ENCODE data around the gene UBXN7. TPM values are rescaled to one million over a fixed set of nuclear protein-coding genes. Genes with fewer than 3 reads are reported as not detected.

UBXN7 gene
- total and polyA plus RNA-seq, 2 donors (not counting 3 experiments of a cell fraction or from before 2014, with no cell fraction given): 9.9 to 57.0 TPM

DNA sequence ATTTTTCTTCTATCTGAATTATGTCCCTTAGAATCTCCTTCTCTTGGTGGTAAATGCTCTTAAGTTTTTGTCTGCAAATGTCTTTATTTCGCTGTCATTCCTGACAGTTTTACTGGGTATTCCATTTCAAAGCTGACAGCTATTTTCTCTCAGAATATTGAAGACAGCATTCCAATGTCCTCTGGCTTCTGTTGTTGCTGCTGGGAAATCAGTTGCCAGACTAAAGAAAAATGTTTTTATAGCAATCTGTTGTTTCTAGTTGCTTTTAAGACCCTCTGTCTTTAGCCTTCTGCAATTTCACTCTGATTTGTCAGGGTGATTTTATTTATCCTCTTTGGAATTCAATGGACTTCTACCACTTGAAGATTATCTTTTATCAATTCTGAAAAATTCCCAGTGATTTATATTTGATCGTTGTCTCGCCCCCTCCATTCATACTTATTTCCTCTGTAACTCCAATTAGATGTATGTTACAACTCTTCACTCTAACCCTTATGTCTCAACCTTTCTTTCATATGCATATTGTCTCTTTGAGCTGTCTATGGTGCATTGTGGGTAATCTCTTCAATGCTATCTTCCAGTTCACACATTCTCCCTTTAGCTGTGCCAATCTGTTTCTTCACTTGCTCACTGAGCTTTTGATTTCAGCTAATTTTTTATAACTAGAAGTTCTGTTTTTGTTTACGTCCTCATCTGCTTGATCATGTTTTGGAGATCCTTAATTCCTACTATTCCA, 23.5 kb downstream of the UBXN7 start:
- POLR2A ChIA-PET: interaction anchor here (0.7 kb wide), 1 partner anchor 24 kb away, joined by 6 read pairs; no protein-coding TSS in a partner anchor
- Histone ChIP-seq H3K9me1 (replicated peaks; ENCODE audit: control insufficient read depth, extremely low read depth, insufficient read depth, low read length) (no peaks in the 10 kb centered on the region), H3K27ac (ENCODE audit: insufficient read depth, low read depth, low read length) (no peak overlapping the region), H3K4me3 (replicated peaks in 1 of 3; ENCODE audit: insufficient read depth in 1 of 3, low read depth in 1 of 3, low read length in 3 of 3) (no peak overlapping the region), H3K36me3 (ENCODE audit: control insufficient read depth in 2 of 2, extremely low read depth in 1 of 2, insufficient read depth in 2 of 2, low read length in 2 of 2) (peaks cover 3 to 5% of the 10 kb centered on the region in 2 experiments), H3K4me1 (ENCODE audit: control insufficient read depth, extremely low read depth, insufficient read depth, low read length) (no peaks in the 10 kb centered on the region), H3K4me2 (ENCODE audit: insufficient read depth, low read length) (no peak overlapping the region), H3K9me3 (replicated peaks; ENCODE audit: control insufficient read depth, insufficient read depth, low read length) (no peaks in the 10 kb centered on the region), H3K27me3 (ENCODE audit: control insufficient read depth in 2 of 2, insufficient read depth in 2 of 2, low read length in 2 of 2) (no peaks in the 10 kb centered on the region), H3K9ac (replicated peaks; ENCODE audit: extremely low read depth, insufficient read depth, low read length) (no peak overlapping the region), H4K20me1 (replicated peaks; ENCODE audit: control insufficient read depth, extremely low read depth, insufficient read depth, low read length) (peaks cover 15% of the 10 kb centered on the region), H3K79me2 (ENCODE audit: control insufficient read depth, insufficient read depth, low read length) (peaks cover 32% of the 10 kb centered on the region), H2AFZ (ENCODE audit: low read depth, low read length) (no peak overlapping the region)
- dilution Hi-C loops (cut with MboI; ENCODE audit: extremely low pct_ligation_motif_present, low sequenced_read_pairs) (no loop called here), intact Hi-C loops (cut with micrococcal nuclease) (no loop called here)
- CTCF ChIA-PET: interaction anchor here (0.5 to 1.4 kb wide), 2 partner anchors 33 to 120 kb away, joined by 3 read pairs; no protein-coding TSS in a partner anchor
- no peak for DNase-seq (ENCODE audit: low read depth, low spot score)
- TF ChIP-seq MYC (IDR thresholded peaks at IDR 0.05; ENCODE audit: low read depth, low read length): no peak
- TF ChIP-seq JUN (IDR thresholded peaks at IDR 0.05; ENCODE audit: borderline replicate concordance, insufficient read depth, insufficient read length, low read depth): no peak
- TF ChIP-seq EZH2 (IDR thresholded peaks at IDR 0.05; ENCODE audit: borderline replicate concordance, low read depth, low read length, severe bottlenecking): no peak
- TF ChIP-seq, protein P1, sequence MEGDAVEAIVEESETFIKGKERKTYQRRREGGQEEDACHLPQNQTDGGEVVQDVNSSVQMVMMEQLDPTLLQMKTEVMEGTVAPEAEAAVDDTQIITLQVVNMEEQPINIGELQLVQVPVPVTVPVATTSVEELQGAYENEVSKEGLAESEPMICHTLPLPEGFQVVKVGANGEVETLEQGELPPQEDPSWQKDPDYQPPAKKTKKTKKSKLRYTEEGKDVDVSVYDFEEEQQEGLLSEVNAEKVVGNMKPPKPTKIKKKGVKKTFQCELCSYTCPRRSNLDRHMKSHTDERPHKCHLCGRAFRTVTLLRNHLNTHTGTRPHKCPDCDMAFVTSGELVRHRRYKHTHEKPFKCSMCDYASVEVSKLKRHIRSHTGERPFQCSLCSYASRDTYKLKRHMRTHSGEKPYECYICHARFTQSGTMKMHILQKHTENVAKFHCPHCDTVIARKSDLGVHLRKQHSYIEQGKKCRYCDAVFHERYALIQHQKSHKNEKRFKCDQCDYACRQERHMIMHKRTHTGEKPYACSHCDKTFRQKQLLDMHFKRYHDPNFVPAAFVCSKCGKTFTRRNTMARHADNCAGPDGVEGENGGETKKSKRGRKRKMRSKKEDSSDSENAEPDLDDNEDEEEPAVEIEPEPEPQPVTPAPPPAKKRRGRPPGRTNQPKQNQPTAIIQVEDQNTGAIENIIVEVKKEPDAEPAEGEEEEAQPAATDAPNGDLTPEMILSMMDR (IDR thresholded peaks at IDR 0.05; ENCODE audit: extremely low read depth in 1 of 2, insufficient read depth in 1 of 2, low read depth in 1 of 2, low read length in 2 of 2): no peak
- no peak for TF ChIP-seq POLR2AphosphoS5 (IDR thresholded peaks at IDR 0.05; ENCODE audit: insufficient read depth, low read depth, low read length)
- TF ChIP-seq POLR2A (IDR thresholded peaks at IDR 0.05; ENCODE audit: low read depth, low read length): no peak
- TF ChIP-seq, protein P2, sequence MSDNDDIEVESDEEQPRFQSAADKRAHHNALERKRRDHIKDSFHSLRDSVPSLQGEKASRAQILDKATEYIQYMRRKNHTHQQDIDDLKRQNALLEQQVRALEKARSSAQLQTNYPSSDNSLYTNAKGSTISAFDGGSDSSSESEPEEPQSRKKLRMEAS (IDR thresholded peaks at IDR 0.05; ENCODE audit: insufficient read depth, insufficient read length): no peak
- TF ChIP-seq GATA2 (IDR thresholded peaks at IDR 0.05; ENCODE audit: insufficient read depth, insufficient read length, low read depth, low read length): no peak
- TF ChIP-seq FOS (IDR thresholded peaks at IDR 0.05; ENCODE audit: borderline replicate concordance, insufficient read depth, low read length): no peak
- FAIRE-seq: no peak
- BruUV-seq (replicated peaks): no TSS peak

Measured in endothelial cell of umbilical vein (primary cell).